K562 (cell line): ENCODE results near the gene MMP26. TPM values are rescaled to one million over a fixed set of nuclear protein-coding genes. Genes with fewer than 3 reads are reported as not detected.

Experiments
- ATAC-seq: fragments of 200-7000 bp; cut with Tn5 transposase; 3 replicates; pipeline ENCODE4 v1.9.1; 2020; ENCODE audit warnings: moderate library complexity
- Bru-seq: library from RNA; stranded (reverse); fragments of 400-500 nt; gene quantifications from one replicate; lab custom pipeline; 2021; lab: Mats Ljungman, UMichigan
- BruChase-seq, 2 experiments: library from RNA; stranded (reverse); fragments of 400-500 nt; gene quantifications; one replicate each; lab custom pipeline; 2021; lab: Mats Ljungman, UMichigan
- BruUV-seq: library from RNA; stranded (reverse); fragments of 400-500 nt; replicated peaks from 2 replicates; lab custom pipeline; 2021; lab: Mats Ljungman, UMichigan
- CTCF ChIA-PET: fragments of 300-600 bp; formaldehyde crosslinking; extraction: SDS; loops from one replicate; lab custom pipeline; 2021; ENCODE audit warnings: low intra/inter-chr PET ratio; lab: Yijun Ruan, JAX
- POLR2A ChIA-PET: fragments of 300-600, 350-650 bp; sonication (Branson Sonifier 250); formaldehyde crosslinking; extraction: SDS; loops from one replicate; lab custom pipeline; 2021; ENCODE audit warnings: antibody characterized with exemption, inconsistent platforms; lab: Yijun Ruan, JAX
- DNase-seq, 4 experiments: peaks; one replicate each; pipeline versions ENCODE4 v3.0.0 to v3.0.0-alpha.2; 2011 to 2018; ENCODE audit warnings: low spot score in 3 of 4, mixed read lengths in 3 of 4; ENCODE audit errors: extremely low read depth in 1 of 4
- FAIRE-seq: peaks from 2 replicates; lab custom pipeline; 2011; peaks lifted over from hg19 to GRCh38; lab: Jason Lieb, UNC
- H2AFZ ChIP-seq: 2 replicates; pipeline ENCODE4 v1.6.0; 2011; ENCODE audit warnings: low read depth, low read length, control low read depth, inconsistent platforms
- H3K27ac ChIP-seq: fragments of 200-600 bp; 3 replicates; pipeline ENCODE4 v1.8.0; 2011; ENCODE audit warnings: low read depth, mild to moderate bottlenecking, control low read depth, inconsistent platforms, low read length, moderate library complexity, mixed read lengths; ENCODE audit errors: extremely low read depth
- H3K27me3 ChIP-seq, 2 experiments: fragments of 300-600 bp in 1 of 2; 2 replicates in 1 of 2; 3 replicates in 1 of 2; pipeline versions ENCODE4 v1.6.0 to v1.8.0; 2011; ENCODE audit warnings: inconsistent platforms in 2 of 2, low read length in 2 of 2, mild to moderate bottlenecking in 1 of 2, mixed read lengths in 1 of 2, moderate library complexity in 1 of 2; ENCODE audit not compliant: control insufficient read depth in 2 of 2, insufficient read depth in 2 of 2
- H3K36me3 ChIP-seq: fragments of 300-600 bp; 3 replicates; pipeline ENCODE4 v1.8.0; 2011; ENCODE audit warnings: mild to moderate bottlenecking, low read length, inconsistent platforms; ENCODE audit not compliant: control insufficient read depth, insufficient read depth
- H3K4me1 ChIP-seq, 2 experiments: fragments of 200-600 bp in 1 of 2; replicated peaks in 1 of 2; 2 replicates in 1 of 2; 3 replicates in 1 of 2; pipeline versions ENCODE4 v1.5.1 to v1.8.0; 2011; ENCODE audit warnings: inconsistent platforms in 2 of 2, low read length in 2 of 2, mild to moderate bottlenecking in 1 of 2, mixed read lengths in 1 of 2, moderate library complexity in 1 of 2; ENCODE audit not compliant: control insufficient read depth in 2 of 2, insufficient read depth in 2 of 2
- H3K4me2 ChIP-seq: 2 replicates; pipeline ENCODE4 v1.6.1; 2011; ENCODE audit warnings: low read length, control low read depth, inconsistent platforms, mixed read lengths; ENCODE audit not compliant: insufficient read depth
- H3K4me3 ChIP-seq: fragments of 200-600 bp; sonication (generic), shearing (Covaris generic); 2 replicates; pipeline ENCODE4 v1.5.1; 2016; ENCODE audit warnings: control low read depth, inconsistent platforms
- H3K79me2 ChIP-seq: fragments of 200-600 bp; 3 replicates; pipeline ENCODE4 v1.8.0; 2011; ENCODE audit warnings: low read length, inconsistent platforms; ENCODE audit not compliant: control insufficient read depth, insufficient read depth
- H3K9ac ChIP-seq, 2 experiments: 2 replicates each; pipeline versions ENCODE4 v1.6.0 to v1.6.1; 2011; ENCODE audit warnings: low read depth in 2 of 2, low read length in 2 of 2, control low read depth in 1 of 2, inconsistent platforms in 1 of 2, mild to moderate bottlenecking in 1 of 2, mixed read lengths in 1 of 2; ENCODE audit not compliant: insufficient read depth in 1 of 2
- H3K9me1 ChIP-seq: one replicate; pipeline ENCODE4 v1.6.0; 2011; ENCODE audit warnings: inconsistent platforms, mild to moderate bottlenecking, low read length, moderate library complexity; ENCODE audit not compliant: control insufficient read depth, insufficient read depth
- H3K9me3 ChIP-seq: replicated peaks from 2 replicates; pipeline ENCODE4 v1.5.1; 2011; ENCODE audit warnings: low read depth, low read length, inconsistent platforms; ENCODE audit not compliant: control insufficient read depth, insufficient read depth
- H4K20me1 ChIP-seq: replicated peaks from 2 replicates; pipeline ENCODE4 v1.6.1; 2011; ENCODE audit warnings: low read length, inconsistent platforms, mixed read lengths; ENCODE audit not compliant: control insufficient read depth, insufficient read depth
- KAT2B ChIP-seq: IDR thresholded peaks from one replicate; pipeline ENCODE4 v1.6.1; 2012; ENCODE audit warnings: low read depth, mild to moderate bottlenecking, control low read depth, inconsistent platforms, low read length, moderate library complexity
- KLF1 ChIP-seq: fragments of 450-650 bp; IDR thresholded peaks from 2 replicates; pipeline ENCODE4 v1.6.1; 2016; ENCODE audit warnings: missing genetic modification characterization, missing compliant biosample characterization
- SPI1 ChIP-seq: IDR thresholded peaks from 2 replicates; pipeline ENCODE4 v1.6.1; 2011; ENCODE audit warnings: low read depth, low read length, control low read depth, borderline replicate concordance
- WGBS: fragments of 100-300 bp; shearing (Covaris generic); methylation state at CpG from one replicate; pipeline ENCODE4 v1.1.6; 2016; ENCODE audit warnings: low coverage, mixed read lengths; ENCODE audit not compliant: insufficient coverage; ENCODE audit errors: missing lambda C conversion rate; 5-methylcytosine and 5-hydroxymethylcytosine counted together
- in situ Hi-C: fragments of 300-500 bp; cut with MboI; formaldehyde crosslinking; loops from 4 replicates; pipeline ENCODE4 v1.15.0; 2018; ENCODE audit warnings: inconsistent platforms, mixed read lengths
- intact Hi-C: fragments of 100-400 bp; cut with micrococcal nuclease; formaldehyde crosslinking; loops from 2 replicates; pipeline ENCODE4 v1.14.2; 2022
- long read RNA-seq, 3 experiments: library from polyadenylated mRNA in 2 of 3; library from RNA in 1 of 3; unstranded in 2 of 3; stranded (forward) in 1 of 3; transcript quantifications; one replicate each; pipeline ENCODE4 v2.0.0, GENCODE V29; 2019 to 2022
- polyA minus RNA-seq, 3 experiments: library from RNA; depleted of rRNA, polyadenylated mRNA; stranded (reverse); fragments of >200 nt; gene quantifications; 2 replicates each; pipeline ENCODE4 v1.2.3, GENCODE V29; 2011
- polyA plus RNA-seq, 8 experiments: library from polyadenylated mRNA; depleted of rRNA in 4 of 8; stranded (reverse) in 5 of 8; unstranded in 3 of 8; fragments of >200 nt; fragmentation: Nextera tagmentation in 2 of 8; fragmentation: Illumina TruSeq in 1 of 8; extraction: Ambion mirVana in 2 of 8; extraction: Trizol in 1 of 8; gene quantifications; 2 replicates each; pipeline versions ENCODE4 v1.2.1 to v1.2.3, GENCODE V29; 2011 to 2014; ENCODE audit warnings: inconsistent platforms in 1 of 8, missing spikeins in 1 of 8
- total RNA-seq, 7 experiments: library from RNA; depleted of rRNA in 6 of 7; stranded (reverse); fragments of >200 nt in 6 of 7; fragmentation: Illumina TruSeq in 2 of 7; extraction: Trizol in 2 of 7; gene quantifications; 2 replicates each; pipeline versions ENCODE4 v1.2.1 to v1.2.3, GENCODE V29; 2011 to 2021; ENCODE audit warnings: low replicate concordance in 1 of 7
- TF ChIP-seq, protein P1 (sequence below), 2 experiments: fragments of 450-650 bp in 1 of 2; sonication (generic) in 1 of 2; formaldehyde crosslinking in 1 of 2; IDR thresholded peaks; 2 replicates each; pipeline versions ENCODE4 v1.7.1 to v1.9.0; 2016 to 2022; ENCODE audit warnings: inconsistent platforms in 1 of 2, mild to moderate bottlenecking in 1 of 2, missing genetic modification reagents in 1 of 2

MMP26 gene
- not detected in 2 replicates for total RNA-seq (2011; cell fraction: chromatin; rRNA removed; ENCODE audit: low replicate concordance)
- not detected in 2 replicates for total RNA-seq (2011; cell fraction: nucleolus; rRNA removed)
- total RNA-seq (2011; cell fraction: nucleoplasm; rRNA removed) = not detected in 2 replicates
- not detected in 2 replicates for total RNA-seq (2014; rRNA removed)
- not detected in 2 replicates for total RNA-seq (2014; rRNA removed; fragmentation: Illumina TruSeq; extraction: Trizol)
- not detected in 2 replicates for total RNA-seq (2015; rRNA removed; fragmentation: Illumina TruSeq; extraction: Trizol)
- not detected in 2 replicates for total RNA-seq (2021)
- polyA plus RNA-seq (2011; rRNA removed) = not detected in 2 replicates
- polyA plus RNA-seq (2011; cell fraction: cytosol; rRNA removed) = not detected in 2 replicates
- polyA plus RNA-seq (2011; cell fraction: nucleus; rRNA removed) = not detected in 2 replicates
- polyA plus RNA-seq (2012) = not detected in 2 replicates
- polyA plus RNA-seq (2014; fragmentation: Illumina TruSeq; extraction: Trizol) = not detected in 2 replicates
- not detected for polyA plus RNA-seq (2014; fragmentation: Nextera tagmentation; extraction: Ambion mirVana)
- polyA plus RNA-seq (2014; rRNA removed) = not detected in 2 replicates
- polyA minus RNA-seq (2011; rRNA and poly(A)+ RNA removed) = not detected in 2 replicates
- not detected in 2 replicates for polyA minus RNA-seq (2011; cell fraction: cytosol; rRNA and poly(A)+ RNA removed)
- polyA minus RNA-seq (2011; cell fraction: nucleus; rRNA and poly(A)+ RNA removed) = not detected in 2 replicates
- percentile 3 among the genes with signal in this experiment for Bru-seq, nascent RNA
- percentile 3 among the genes with signal in this experiment for BruChase-seq, experiment 1, labeled RNA remaining after a 2-hour chase
- percentile 5 among the genes with signal in this experiment for BruChase-seq, experiment 2, labeled RNA remaining after a 6-hour chase
- long read RNA-seq, experiment 1, partial matches to known transcripts = 0 of 1 reads
- long read RNA-seq, experiment 1, other reads (novel, unspliced or antisense) = 1 of 1 reads
- long read RNA-seq, experiment 2 = 0 reads
- long read RNA-seq, experiment 3 = 0 reads

DNA sequence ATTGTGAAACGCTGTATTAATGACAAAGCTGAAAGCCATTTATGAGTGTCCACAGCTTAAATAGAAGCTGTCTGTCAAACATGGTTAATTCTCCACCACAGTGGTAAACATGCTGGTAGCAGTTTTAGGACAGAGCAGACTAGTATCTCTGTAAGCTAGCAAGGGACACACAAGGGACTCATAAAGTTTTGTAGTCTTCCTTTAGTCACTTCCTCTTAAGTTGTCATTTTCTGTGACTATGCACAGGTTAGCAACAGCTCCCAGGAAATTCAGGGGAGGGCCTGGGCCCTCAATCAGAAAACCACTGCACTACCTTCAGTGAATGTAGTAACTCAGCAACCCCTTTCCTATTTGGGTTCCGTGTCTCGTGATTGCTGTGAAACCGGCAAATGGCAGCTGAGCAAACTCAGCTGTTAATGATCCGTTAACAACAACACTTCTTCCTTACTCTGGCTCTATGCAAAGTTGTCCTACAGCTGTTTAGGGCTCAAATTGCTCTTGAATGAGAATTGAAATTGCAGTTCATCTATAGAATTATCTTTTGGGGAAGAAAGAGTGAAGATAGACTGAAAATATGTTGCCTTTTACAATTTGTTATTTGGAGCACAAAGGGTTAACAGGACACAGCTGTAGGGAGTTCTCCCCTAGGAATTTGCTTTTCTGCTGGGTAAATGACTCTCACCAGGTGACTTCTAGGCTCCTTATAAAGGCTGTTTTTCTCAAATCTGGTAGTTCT lies at the start of gene MMP26:
Gene MMP26, plus strand, starts transcription at position 731 of the 736 bp plus-strand sequence.
- Histone ChIP-seq H3K4me3 (no peak within 1 kb of the TSS), H3K36me3 (no peaks in the 10 kb centered on the region), H3K9ac (no peak within 1 kb of the TSS), H3K4me1 (no peaks in the 10 kb centered on the region), H4K20me1 (no peaks in the 10 kb centered on the region), H2AFZ (peak within 1 kb of the TSS; percentile 50), H3K79me2 (no peaks in the 10 kb centered on the region), H3K9me3 (no peaks in the 10 kb centered on the region), H3K9me1 (no peaks in the 10 kb centered on the region), H3K4me2 (no peak within 1 kb of the TSS), H3K27ac (no peak within 1 kb of the TSS), H3K27me3 (peaks cover 0 to 2% of the 10 kb centered on the region in 2 experiments; a peak in 2 of 5 replicates)
- ChIA-PET CTCF (no interaction called here), POLR2A (interaction anchor here (0.9 to 1.0 kb wide), 2 partner anchors 9 to 13 kb away, joined by 3 read pairs; no protein-coding TSS in a partner anchor)
- intact Hi-C loops (no loop called here), in situ Hi-C loops (no loop called here)
- FAIRE-seq (no peak), ATAC-seq (no peak), DNase-seq (no peak)
- WGBS = 3% methylated on average over 5 of the region's 5 CpGs
- no TSS peak for BruUV-seq
- TF ChIP-seq SPI1 (0 out of 2 replicates have a peak, but pooled peaks have one; percentile 22), KLF1 (tag) (no peak), KAT2B (no peak)
- TF ChIP-seq, protein P1, sequence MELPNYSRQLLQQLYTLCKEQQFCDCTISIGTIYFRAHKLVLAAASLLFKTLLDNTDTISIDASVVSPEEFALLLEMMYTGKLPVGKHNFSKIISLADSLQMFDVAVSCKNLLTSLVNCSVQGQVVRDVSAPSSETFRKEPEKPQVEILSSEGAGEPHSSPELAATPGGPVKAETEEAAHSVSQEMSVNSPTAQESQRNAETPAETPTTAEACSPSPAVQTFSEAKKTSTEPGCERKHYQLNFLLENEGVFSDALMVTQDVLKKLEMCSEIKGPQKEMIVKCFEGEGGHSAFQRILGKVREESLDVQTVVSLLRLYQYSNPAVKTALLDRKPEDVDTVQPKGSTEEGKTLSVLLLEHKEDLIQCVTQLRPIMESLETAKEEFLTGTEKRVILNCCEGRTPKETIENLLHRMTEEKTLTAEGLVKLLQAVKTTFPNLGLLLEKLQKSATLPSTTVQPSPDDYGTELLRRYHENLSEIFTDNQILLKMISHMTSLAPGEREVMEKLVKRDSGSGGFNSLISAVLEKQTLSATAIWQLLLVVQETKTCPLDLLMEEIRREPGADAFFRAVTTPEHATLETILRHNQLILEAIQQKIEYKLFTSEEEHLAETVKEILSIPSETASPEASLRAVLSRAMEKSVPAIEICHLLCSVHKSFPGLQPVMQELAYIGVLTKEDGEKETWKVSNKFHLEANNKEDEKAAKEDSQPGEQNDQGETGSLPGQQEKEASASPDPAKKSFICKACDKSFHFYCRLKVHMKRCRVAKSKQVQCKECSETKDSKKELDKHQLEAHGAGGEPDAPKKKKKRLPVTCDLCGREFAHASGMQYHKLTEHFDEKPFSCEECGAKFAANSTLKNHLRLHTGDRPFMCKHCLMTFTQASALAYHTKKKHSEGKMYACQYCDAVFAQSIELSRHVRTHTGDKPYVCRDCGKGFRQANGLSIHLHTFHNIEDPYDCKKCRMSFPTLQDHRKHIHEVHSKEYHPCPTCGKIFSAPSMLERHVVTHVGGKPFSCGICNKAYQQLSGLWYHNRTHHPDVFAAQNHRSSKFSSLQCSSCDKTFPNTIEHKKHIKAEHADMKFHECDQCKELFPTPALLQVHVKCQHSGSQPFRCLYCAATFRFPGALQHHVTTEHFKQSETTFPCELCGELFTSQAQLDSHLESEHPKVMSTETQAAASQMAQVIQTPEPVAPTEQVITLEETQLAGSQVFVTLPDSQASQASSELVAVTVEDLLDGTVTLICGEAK (IDR thresholded peaks at IDR 0.05) = peak; percentile 77
- TF ChIP-seq, protein P1 (CRISPR knock-in tag; IDR thresholded peaks at IDR 0.05) = peak; percentile 55; the same call in 1 of the 2 replicates
